ENCODE results near the gene ADGRG3.

- no peak for TF ChIP-seq EZH2 (IDR thresholded peaks at IDR 0.05; ENCODE audit: borderline replicate concordance, low read depth, low read length, severe bottlenecking)
- TF ChIP-seq CTCF (IDR thresholded peaks at IDR 0.05; ENCODE audit: borderline replicate concordance, extremely low read depth, low read length, poor library complexity, severe bottlenecking): no peak
Observed at GRCh38 chr16:57729182-57729484, 61.0 kb downstream of the ADGRG3 start.
